ENCODE results near the gene FXYD6. TPM values are rescaled to one million over a fixed set of nuclear protein-coding genes. Genes with fewer than 3 reads are reported as not detected.

Gene FXYD6
- total RNA-seq, 1 experiment from 2014 or later: 0.54 TPM

DNA sequence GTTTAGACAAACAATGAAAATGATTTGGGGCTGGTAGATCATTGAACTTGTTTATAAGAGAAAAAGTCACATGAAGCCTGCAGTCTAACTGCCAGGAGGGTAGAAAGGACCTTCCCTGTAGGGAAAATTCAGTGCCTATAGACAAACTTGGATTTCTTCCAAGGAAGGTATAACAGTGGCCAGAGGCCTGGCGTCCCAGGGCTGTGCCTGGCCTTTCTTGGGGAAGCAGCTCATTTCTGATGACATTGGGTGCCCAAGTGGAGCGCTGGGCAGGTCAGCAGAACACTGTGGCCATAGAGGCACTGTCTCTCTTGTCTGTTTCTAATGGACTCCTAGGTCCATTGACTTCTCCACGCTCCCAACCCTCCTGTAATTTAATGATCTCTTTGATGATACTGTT, 6.6 kb upstream of the FXYD6 start:
- in situ Hi-C loops (cut with HindIII; ENCODE audit: low pct_unique_long_range_greater_than_20kb, low sequenced_read_pairs): no loop called here

DNA sequence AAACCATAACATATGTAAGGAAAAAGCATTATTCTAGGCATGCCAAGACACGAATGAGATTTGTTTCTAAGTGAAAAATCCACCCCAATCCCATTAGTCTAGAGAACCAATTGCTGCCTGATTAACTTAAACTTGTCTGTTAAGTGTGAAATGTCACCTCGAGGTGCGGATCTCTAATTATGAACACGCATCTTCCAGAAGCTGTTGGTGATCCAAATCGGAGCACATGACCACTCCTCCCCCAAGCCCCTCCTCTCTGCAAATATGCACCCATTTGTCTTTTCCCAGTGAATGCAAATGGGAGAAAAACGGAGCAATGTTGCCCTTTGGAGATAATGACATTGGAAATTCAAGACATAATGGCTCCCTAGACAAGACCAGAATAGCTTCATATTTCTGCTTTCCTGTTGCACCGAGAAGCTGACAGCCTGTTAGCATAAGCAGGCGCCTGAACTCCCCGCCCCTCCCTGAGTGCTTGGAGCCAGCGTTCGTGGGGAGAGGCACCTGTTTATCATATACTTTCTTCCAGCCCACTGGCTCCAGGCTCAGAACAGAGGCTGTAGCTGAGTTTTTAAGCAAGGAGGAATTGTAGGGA, 6.0 kb upstream of the FXYD6 start:
- H3K4me1 ChIP-seq (ENCODE audit: control insufficient read depth, insufficient read depth, low read length): no peaks in the 10 kb centered on the region
- DNase-seq (ENCODE audit: low read depth, low spot score) (no peak), ATAC-seq (no peak)
- no peak overlapping the region for H3K27ac ChIP-seq (ENCODE audit: low read length)
- ChIA-PET CTCF (no interaction called here), POLR2A (no interaction called here)
- TF ChIP-seq, protein P1, sequence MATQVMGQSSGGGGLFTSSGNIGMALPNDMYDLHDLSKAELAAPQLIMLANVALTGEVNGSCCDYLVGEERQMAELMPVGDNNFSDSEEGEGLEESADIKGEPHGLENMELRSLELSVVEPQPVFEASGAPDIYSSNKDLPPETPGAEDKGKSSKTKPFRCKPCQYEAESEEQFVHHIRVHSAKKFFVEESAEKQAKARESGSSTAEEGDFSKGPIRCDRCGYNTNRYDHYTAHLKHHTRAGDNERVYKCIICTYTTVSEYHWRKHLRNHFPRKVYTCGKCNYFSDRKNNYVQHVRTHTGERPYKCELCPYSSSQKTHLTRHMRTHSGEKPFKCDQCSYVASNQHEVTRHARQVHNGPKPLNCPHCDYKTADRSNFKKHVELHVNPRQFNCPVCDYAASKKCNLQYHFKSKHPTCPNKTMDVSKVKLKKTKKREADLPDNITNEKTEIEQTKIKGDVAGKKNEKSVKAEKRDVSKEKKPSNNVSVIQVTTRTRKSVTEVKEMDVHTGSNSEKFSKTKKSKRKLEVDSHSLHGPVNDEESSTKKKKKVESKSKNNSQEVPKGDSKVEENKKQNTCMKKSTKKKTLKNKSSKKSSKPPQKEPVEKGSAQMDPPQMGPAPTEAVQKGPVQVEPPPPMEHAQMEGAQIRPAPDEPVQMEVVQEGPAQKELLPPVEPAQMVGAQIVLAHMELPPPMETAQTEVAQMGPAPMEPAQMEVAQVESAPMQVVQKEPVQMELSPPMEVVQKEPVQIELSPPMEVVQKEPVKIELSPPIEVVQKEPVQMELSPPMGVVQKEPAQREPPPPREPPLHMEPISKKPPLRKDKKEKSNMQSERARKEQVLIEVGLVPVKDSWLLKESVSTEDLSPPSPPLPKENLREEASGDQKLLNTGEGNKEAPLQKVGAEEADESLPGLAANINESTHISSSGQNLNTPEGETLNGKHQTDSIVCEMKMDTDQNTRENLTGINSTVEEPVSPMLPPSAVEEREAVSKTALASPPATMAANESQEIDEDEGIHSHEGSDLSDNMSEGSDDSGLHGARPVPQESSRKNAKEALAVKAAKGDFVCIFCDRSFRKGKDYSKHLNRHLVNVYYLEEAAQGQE (IDR thresholded peaks at IDR 0.05; ENCODE audit: insufficient read depth in 1 of 2, low read depth in 2 of 2, low read length in 1 of 2): no peak
- TF ChIP-seq TCF7L2 (IDR thresholded peaks at IDR 0.05; ENCODE audit: low read depth, low read length) (no peak), POLR2AphosphoS5 (IDR thresholded peaks at IDR 0.05; ENCODE audit: low read depth, low read length) (no peak), SIN3A (IDR thresholded peaks at IDR 0.05; ENCODE audit: borderline replicate concordance, insufficient read depth, low read depth, low read length) (no peak)
- TF ChIP-seq, protein P2, sequence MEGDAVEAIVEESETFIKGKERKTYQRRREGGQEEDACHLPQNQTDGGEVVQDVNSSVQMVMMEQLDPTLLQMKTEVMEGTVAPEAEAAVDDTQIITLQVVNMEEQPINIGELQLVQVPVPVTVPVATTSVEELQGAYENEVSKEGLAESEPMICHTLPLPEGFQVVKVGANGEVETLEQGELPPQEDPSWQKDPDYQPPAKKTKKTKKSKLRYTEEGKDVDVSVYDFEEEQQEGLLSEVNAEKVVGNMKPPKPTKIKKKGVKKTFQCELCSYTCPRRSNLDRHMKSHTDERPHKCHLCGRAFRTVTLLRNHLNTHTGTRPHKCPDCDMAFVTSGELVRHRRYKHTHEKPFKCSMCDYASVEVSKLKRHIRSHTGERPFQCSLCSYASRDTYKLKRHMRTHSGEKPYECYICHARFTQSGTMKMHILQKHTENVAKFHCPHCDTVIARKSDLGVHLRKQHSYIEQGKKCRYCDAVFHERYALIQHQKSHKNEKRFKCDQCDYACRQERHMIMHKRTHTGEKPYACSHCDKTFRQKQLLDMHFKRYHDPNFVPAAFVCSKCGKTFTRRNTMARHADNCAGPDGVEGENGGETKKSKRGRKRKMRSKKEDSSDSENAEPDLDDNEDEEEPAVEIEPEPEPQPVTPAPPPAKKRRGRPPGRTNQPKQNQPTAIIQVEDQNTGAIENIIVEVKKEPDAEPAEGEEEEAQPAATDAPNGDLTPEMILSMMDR (IDR thresholded peaks at IDR 0.05): no peak
- no TSS peak for BruUV-seq (replicated peaks)
- in situ Hi-C loops (cut with HindIII; ENCODE audit: low pct_unique_long_range_greater_than_20kb, low sequenced_read_pairs): no loop called here
- peaks cover 52% of the 10 kb centered on the region for H3K27me3 ChIP-seq (ENCODE audit: control insufficient read depth, insufficient read depth, low read length)
- intact Hi-C loops (cut with micrococcal nuclease; ENCODE audit: unreplicated experiment): no loop called here
- no peaks in the 10 kb centered on the region for H3K36me3 ChIP-seq (ENCODE audit: control insufficient read depth, insufficient read depth, low read length)
- H3K9me3 ChIP-seq (ENCODE audit: control insufficient read depth, insufficient read depth, low read depth, low read length): no peaks in the 10 kb centered on the region
- no peak overlapping the region for H3K4me3 ChIP-seq (ENCODE audit: low read depth in 2 of 2, low read length in 2 of 2)

More for the DNA sequence above, 6.6 kb upstream of the FXYD6 start:
- no TSS peak for BruUV-seq (replicated peaks)
- ChIA-PET POLR2A (no interaction called here), CTCF (no interaction called here)
- intact Hi-C loops (cut with micrococcal nuclease; ENCODE audit: unreplicated experiment): no loop called here
- Histone ChIP-seq H3K4me1 (ENCODE audit: control insufficient read depth, insufficient read depth, low read length) (no peaks in the 10 kb centered on the region), H3K4me3 (ENCODE audit: low read depth in 2 of 2, low read length in 2 of 2) (no peak overlapping the region), H3K36me3 (ENCODE audit: control insufficient read depth, insufficient read depth, low read length) (no peaks in the 10 kb centered on the region), H3K9me3 (ENCODE audit: control insufficient read depth, insufficient read depth, low read depth, low read length) (no peaks in the 10 kb centered on the region), H3K27me3 (ENCODE audit: control insufficient read depth, insufficient read depth, low read length) (peaks cover 46% of the 10 kb centered on the region), H3K27ac (ENCODE audit: low read length) (no peak overlapping the region)
- DNase-seq (ENCODE audit: low read depth, low spot score) (no peak), ATAC-seq (no peak)
- TF ChIP-seq SIN3A (IDR thresholded peaks at IDR 0.05; ENCODE audit: borderline replicate concordance, insufficient read depth, low read depth, low read length): no peak
- no peak for TF ChIP-seq POLR2AphosphoS5 (IDR thresholded peaks at IDR 0.05; ENCODE audit: low read depth, low read length)
- TF ChIP-seq, protein P1 (IDR thresholded peaks at IDR 0.05; ENCODE audit: insufficient read depth in 1 of 2, low read depth in 2 of 2, low read length in 1 of 2): no peak
- TF ChIP-seq, protein P2 (IDR thresholded peaks at IDR 0.05): no peak
- no peak for TF ChIP-seq TCF7L2 (IDR thresholded peaks at IDR 0.05; ENCODE audit: low read depth, low read length)

Measured in Panc1 (cell line).